ENCODE results near the gene MAB21L1.

The MAB21L1 gene

GRCh38 chr13:35455022-35455421 lies 21.5 kb downstream of the MAB21L1 start:
- Histone ChIP-seq H2BK12ac (ENCODE audit: low read length) (no peak overlapping the region), H2BK15ac (ENCODE audit: low read length) (no peak overlapping the region), H2BK120ac (ENCODE audit: low read depth, low read length) (no peak overlapping the region), H3K79me1 (ENCODE audit: low read depth, low read length) (no peaks in the 10 kb centered on the region), H2AFZ (ENCODE audit: low read length) (no peak overlapping the region), H3K9me3 (replicated peaks in 1 of 2; ENCODE audit: control insufficient read depth in 2 of 2, insufficient read depth in 1 of 2, low read depth in 1 of 2, low read length in 2 of 2) (no peaks in the 10 kb centered on the region), H4K91ac (ENCODE audit: low read depth, low read length, poor library complexity) (no peak overlapping the region), H2AK5ac (ENCODE audit: low read depth, low read length) (no peak overlapping the region), H3K18ac (ENCODE audit: low read length) (no peak overlapping the region), H3K36me3 (replicated peaks in 1 of 2; ENCODE audit: control insufficient read depth in 2 of 2, insufficient read depth in 2 of 2, low read length in 2 of 2) (no peaks in the 10 kb centered on the region), H3K9ac (ENCODE audit: low read depth, low read length, poor library complexity) (no peak overlapping the region), H3K23ac (ENCODE audit: low read depth, low read length, poor library complexity) (no peak overlapping the region), H3K4me1 (ENCODE audit: control insufficient read depth in 2 of 2, insufficient read depth in 1 of 2, low read depth in 1 of 2, low read length in 2 of 2) (no peaks in the 10 kb centered on the region), H2BK5ac (ENCODE audit: low read length) (no peak overlapping the region), H3K4me3 (ENCODE audit: low read length in 2 of 2) (no peak overlapping the region), H3K27ac (replicated peaks; ENCODE audit: low read length) (no peak overlapping the region), H4K8ac (ENCODE audit: low read depth, low read length) (no peak overlapping the region), H3K14ac (ENCODE audit: low read length) (no peak overlapping the region), H3K4me2 (ENCODE audit: insufficient read depth, low read length, poor library complexity, severe bottlenecking) (no peak overlapping the region), H3K27me3 (ENCODE audit: control insufficient read depth in 3 of 3, insufficient read depth in 3 of 3, low read depth in 1 of 3, low read length in 3 of 3) (no peaks in the 10 kb centered on the region), H3K4ac (ENCODE audit: low read length) (no peak overlapping the region)
- no CpG with 5 or more reads among the region's 1 CpG for WGBS, 2 donors (ENCODE audit: extremely low coverage in 2 of 2, insufficient read length in 2 of 2, insufficient replicate concordance in 1 of 2)
- no peak for DNase-seq (ENCODE audit: low spot score)

- H3K27ac ChIP-seq (replicated peaks; ENCODE audit: low read length) = no peak overlapping the region
- H2BK5ac ChIP-seq (ENCODE audit: low read length) = no peak overlapping the region
- H3K4me3 ChIP-seq (ENCODE audit: low read length in 2 of 2) = no peak overlapping the region
- no peak overlapping the region for H3K4me2 ChIP-seq (ENCODE audit: insufficient read depth, low read length, poor library complexity, severe bottlenecking)
- no peaks in the 10 kb centered on the region for H3K36me3 ChIP-seq (replicated peaks in 1 of 2; ENCODE audit: control insufficient read depth in 2 of 2, insufficient read depth in 2 of 2, low read length in 2 of 2)
- H3K14ac ChIP-seq (ENCODE audit: low read length) = no peak overlapping the region
- H3K9me3 ChIP-seq (replicated peaks in 1 of 2; ENCODE audit: control insufficient read depth in 2 of 2, insufficient read depth in 1 of 2, low read depth in 1 of 2, low read length in 2 of 2) = no peaks in the 10 kb centered on the region
- H2BK12ac ChIP-seq (ENCODE audit: low read length) = no peak overlapping the region
- DNase-seq (ENCODE audit: low spot score) = no peak
- no peak overlapping the region for H4K8ac ChIP-seq (ENCODE audit: low read depth, low read length)
- H3K9ac ChIP-seq (ENCODE audit: low read depth, low read length, poor library complexity) = no peak overlapping the region
- H2BK15ac ChIP-seq (ENCODE audit: low read length) = no peak overlapping the region
- H2AK5ac ChIP-seq (ENCODE audit: low read depth, low read length) = no peak overlapping the region
- H3K4me1 ChIP-seq (ENCODE audit: control insufficient read depth in 2 of 2, insufficient read depth in 1 of 2, low read depth in 1 of 2, low read length in 2 of 2) = no peaks in the 10 kb centered on the region
- H3K27me3 ChIP-seq (ENCODE audit: control insufficient read depth in 3 of 3, insufficient read depth in 3 of 3, low read depth in 1 of 3, low read length in 3 of 3) = no peaks in the 10 kb centered on the region
- WGBS, 2 donors (ENCODE audit: extremely low coverage in 2 of 2, insufficient read length in 2 of 2, insufficient replicate concordance in 1 of 2) = no CpG with 5 or more reads among the region's 2 CpGs
- H3K4ac ChIP-seq (ENCODE audit: low read length) = no peak overlapping the region
- no peaks in the 10 kb centered on the region for H3K79me1 ChIP-seq (ENCODE audit: low read depth, low read length)
- no peak overlapping the region for H4K91ac ChIP-seq (ENCODE audit: low read depth, low read length, poor library complexity)
- no peak overlapping the region for H2AFZ ChIP-seq (ENCODE audit: low read length)
- no peak overlapping the region for H3K18ac ChIP-seq (ENCODE audit: low read length)
- no peak overlapping the region for H2BK120ac ChIP-seq (ENCODE audit: low read depth, low read length)
- H3K23ac ChIP-seq (ENCODE audit: low read depth, low read length, poor library complexity) = no peak overlapping the region
Measured at GRCh38 chr13:35449821-35450220, 26.7 kb downstream of the MAB21L1 start.

- H2BK15ac ChIP-seq (ENCODE audit: low read length) = no peak overlapping the region
- no peak overlapping the region for H2BK5ac ChIP-seq (ENCODE audit: low read length)
- H3K4me2 ChIP-seq (ENCODE audit: insufficient read depth, low read length, poor library complexity, severe bottlenecking) = no peak overlapping the region
- no peaks in the 10 kb centered on the region for H3K79me1 ChIP-seq (ENCODE audit: low read depth, low read length)
- H3K9ac ChIP-seq (ENCODE audit: low read depth, low read length, poor library complexity) = no peak overlapping the region
- H3K23ac ChIP-seq (ENCODE audit: low read depth, low read length, poor library complexity) = no peak overlapping the region
- no peaks in the 10 kb centered on the region for H3K36me3 ChIP-seq (replicated peaks in 1 of 2; ENCODE audit: control insufficient read depth in 2 of 2, insufficient read depth in 2 of 2, low read length in 2 of 2)
- no peak overlapping the region for H4K91ac ChIP-seq (ENCODE audit: low read depth, low read length, poor library complexity)
- H2AFZ ChIP-seq (ENCODE audit: low read length) = no peak overlapping the region
- no peak overlapping the region for H3K18ac ChIP-seq (ENCODE audit: low read length)
- no peak for DNase-seq (ENCODE audit: low spot score)
- H2BK12ac ChIP-seq (ENCODE audit: low read length) = no peak overlapping the region
- H3K27me3 ChIP-seq (ENCODE audit: control insufficient read depth in 3 of 3, insufficient read depth in 3 of 3, low read depth in 1 of 3, low read length in 3 of 3) = no peaks in the 10 kb centered on the region
- H3K4me3 ChIP-seq (ENCODE audit: low read length in 2 of 2) = no peak overlapping the region
- no peak overlapping the region for H2AK5ac ChIP-seq (ENCODE audit: low read depth, low read length)
- no peaks in the 10 kb centered on the region for H3K9me3 ChIP-seq (replicated peaks in 1 of 2; ENCODE audit: control insufficient read depth in 2 of 2, insufficient read depth in 1 of 2, low read depth in 1 of 2, low read length in 2 of 2)
- no peak overlapping the region for H4K8ac ChIP-seq (ENCODE audit: low read depth, low read length)
- WGBS, 2 donors (ENCODE audit: extremely low coverage in 2 of 2, insufficient read length in 2 of 2, insufficient replicate concordance in 1 of 2) = no CpG with 5 or more reads among the region's 1 CpG
- no peak overlapping the region for H2BK120ac ChIP-seq (ENCODE audit: low read depth, low read length)
- no peaks in the 10 kb centered on the region for H3K4me1 ChIP-seq (ENCODE audit: control insufficient read depth in 2 of 2, insufficient read depth in 1 of 2, low read depth in 1 of 2, low read length in 2 of 2)
- H3K14ac ChIP-seq (ENCODE audit: low read length) = no peak overlapping the region
- H3K4ac ChIP-seq (ENCODE audit: low read length) = no peak overlapping the region
- no peak overlapping the region for H3K27ac ChIP-seq (replicated peaks; ENCODE audit: low read length)
Measured at GRCh38 chr13:35448465-35448864, 28.0 kb downstream of the MAB21L1 start.
